ENCODE results near the gene NRG3. TPM values are rescaled to one million over a fixed set of nuclear protein-coding genes. Genes with fewer than 3 reads are reported as not detected.

NRG3 gene
- total RNA-seq, 4 donors from 2014 or later: 0.20 to 1.1 (median 0.84) TPM; not detected in 1

DNA sequence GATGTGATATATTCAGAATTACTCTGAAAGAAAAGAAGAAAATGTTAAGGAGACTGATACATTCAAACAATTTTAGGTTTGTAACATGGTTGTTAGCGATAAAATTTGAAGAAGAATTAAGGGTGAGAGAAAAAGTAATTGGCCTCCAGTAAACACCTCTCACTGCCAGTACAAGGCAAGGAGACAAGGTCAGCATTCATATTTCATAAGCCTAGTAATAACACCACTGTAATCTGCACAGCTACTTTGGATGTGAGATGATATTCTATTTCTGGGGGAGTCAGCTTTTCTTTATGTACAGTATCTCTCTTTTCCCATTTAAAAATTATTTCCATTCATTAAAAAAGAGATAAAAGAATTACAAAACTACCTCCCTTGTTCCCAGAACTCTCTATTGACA, 621.1 kb downstream of the NRG3 start:
- no peak overlapping the region for H3K27ac ChIP-seq

GRCh38 chr10:82497439-82497838, 622.4 kb downstream of the NRG3 start:
- H3K36me3 ChIP-seq: no peaks in the 10 kb centered on the region
- H3K4me3 ChIP-seq: no peak overlapping the region
- DNase-seq (ENCODE audit: low spot score in 2 of 2): no peak
- WGBS, 2 donors: 69 to 84% methylated on average over 2 of the region's 2 CpGs
- no peaks in the 10 kb centered on the region for H3K4me1 ChIP-seq
- TF ChIP-seq EP300 (IDR thresholded peaks at IDR 0.05) (no peak), POLR2A (IDR thresholded peaks at IDR 0.05) (no peak), CTCF (IDR thresholded peaks at IDR 0.05) (no peak)
- no peak overlapping the region for H3K27ac ChIP-seq
- H3K9me3 ChIP-seq: no peaks in the 10 kb centered on the region
- no peaks in the 10 kb centered on the region for H3K27me3 ChIP-seq

More for the DNA sequence above, 621.1 kb downstream of the NRG3 start:
- TF ChIP-seq CTCF (IDR thresholded peaks at IDR 0.05) (no peak), EP300 (IDR thresholded peaks at IDR 0.05) (no peak), POLR2A (IDR thresholded peaks at IDR 0.05) (no peak)
- Histone ChIP-seq H3K4me3 (no peak overlapping the region), H3K9me3 (no peaks in the 10 kb centered on the region), H3K27me3 (no peaks in the 10 kb centered on the region), H3K36me3 (no peaks in the 10 kb centered on the region), H3K4me1 (no peaks in the 10 kb centered on the region)
- 54 to 67% methylated on average over 1 of the region's 1 CpG for WGBS, 2 donors
- no peak for DNase-seq (ENCODE audit: low spot score in 2 of 2)

GRCh38 chr10:82498976-82499375, 624.0 kb downstream of the NRG3 start:
- Histone ChIP-seq H3K27me3 (no peaks in the 10 kb centered on the region), H3K4me3 (no peak overlapping the region), H3K9me3 (no peaks in the 10 kb centered on the region), H3K27ac (no peak overlapping the region), H3K36me3 (no peaks in the 10 kb centered on the region), H3K4me1 (no peaks in the 10 kb centered on the region)
- TF ChIP-seq EP300 (IDR thresholded peaks at IDR 0.05) (no peak), CTCF (IDR thresholded peaks at IDR 0.05) (no peak), POLR2A (IDR thresholded peaks at IDR 0.05) (no peak)
- no peak for DNase-seq (ENCODE audit: low spot score in 2 of 2)

- Histone ChIP-seq H3K27ac (no peak overlapping the region), H3K4me3 (no peak overlapping the region), H3K4me1 (no peaks in the 10 kb centered on the region), H3K27me3 (no peaks in the 10 kb centered on the region), H3K36me3 (no peaks in the 10 kb centered on the region), H3K9me3 (no peaks in the 10 kb centered on the region)
- 58 to 62% methylated on average over 3 of the region's 3 CpGs for WGBS, 2 donors
- no peak for TF ChIP-seq EP300 (IDR thresholded peaks at IDR 0.05)
- TF ChIP-seq POLR2A (IDR thresholded peaks at IDR 0.05): no peak
- TF ChIP-seq CTCF (IDR thresholded peaks at IDR 0.05): no peak
- DNase-seq (ENCODE audit: low spot score in 2 of 2): no peak
These were observed 630.0 kb downstream of the NRG3 start for GRCh38 chr10:82505009-82505408.

- 77 to 78% methylated on average over 3 of the region's 3 CpGs for WGBS, 2 donors
- Histone ChIP-seq H3K27ac (no peak overlapping the region), H3K4me1 (no peaks in the 10 kb centered on the region), H3K4me3 (no peak overlapping the region), H3K27me3 (no peaks in the 10 kb centered on the region), H3K36me3 (no peaks in the 10 kb centered on the region), H3K9me3 (no peaks in the 10 kb centered on the region)
- DNase-seq (ENCODE audit: low spot score in 2 of 2): no peak
- TF ChIP-seq POLR2A (IDR thresholded peaks at IDR 0.05) (no peak), CTCF (IDR thresholded peaks at IDR 0.05) (no peak), EP300 (IDR thresholded peaks at IDR 0.05) (no peak)
These were observed 631.8 kb downstream of the NRG3 start for GRCh38 chr10:82506680-82507376.

Measured in tibial nerve (tissue), 4 donors.